AG10803 (cell line): Measurements from ENCODE around the gene CITED1.

ENCODE experiments used
- DNase-seq: peaks from one replicate; pipeline ENCODE4 v3.0.0; 2010; ENCODE audit warnings: low read depth
- H3K4me3 ChIP-seq: 2 replicates; pipeline ENCODE4 v1.5.1; 2011; ENCODE audit warnings: mild to moderate bottlenecking, low read length, control low read depth
- CTCF ChIP-seq: conservative IDR thresholded peaks from 2 replicates; pipeline ENCODE4 v1.5.1; 2011; ENCODE audit warnings: mild to moderate bottlenecking, low read length, control low read depth, inconsistent platforms

Gene CITED1

GRCh38 chrX:72308209-72308565, 2.5 kb upstream of the CITED1 start:
- no peak for TF ChIP-seq CTCF
- DNase-seq, result no peak
- H3K4me3 ChIP-seq, result no peak overlapping the region

- TF ChIP-seq CTCF, result no peak
- no peak for DNase-seq
- H3K4me3 ChIP-seq, result no peak overlapping the region
These were observed 1.9 kb upstream of the CITED1 start for GRCh38 chrX:72307646-72308051.

- DNase-seq, result peak; percentile 47
- TF ChIP-seq CTCF, result no peak
These were observed 1.3 kb upstream of the CITED1 start for GRCh38 chrX:72306851-72307645.

GRCh38 chrX:72306085-72306801, 529 bp upstream of the CITED1 start:
- no peak for DNase-seq
- TF ChIP-seq CTCF, result no peak
- peak overlapping the region; percentile 52 for H3K4me3 ChIP-seq

More at GRCh38 chrX:72306851-72307645, 1.3 kb upstream of the CITED1 start:
- H3K4me3 ChIP-seq, result peak overlapping the region; percentile 52

- H3K4me3 ChIP-seq, result no peak overlapping the region
These were observed 837 bp downstream of the CITED1 start for GRCh38 chrX:72304877-72305276.

GRCh38 chrX:72301781-72302180, 3.9 kb downstream of the CITED1 start:
- no peak for DNase-seq
- H3K4me3 ChIP-seq, result no peak overlapping the region
- no peak for TF ChIP-seq CTCF

More at GRCh38 chrX:72304877-72305276, 837 bp downstream of the CITED1 start:
- no peak for DNase-seq
- no peak for TF ChIP-seq CTCF
